Mammary epithelial cell (primary cell): Measurements from ENCODE around the gene C9orf50.

Source experiments
- EZH2 ChIP-seq: IDR thresholded peaks from 2 replicates; pipeline ENCODE4 v1.6.1; 2012; ENCODE audit warnings: low read length, inconsistent platforms, borderline replicate concordance
- TF ChIP-seq, protein P1 (sequence below), 2 donors: IDR thresholded peaks in 1 of 2; conservative IDR thresholded peaks in 1 of 2; 2 replicates each; pipeline ENCODE4 v1.5.1; 2011 to 2012; ENCODE audit warnings: inconsistent platforms in 2 of 2, low read length in 2 of 2, mild to moderate bottlenecking in 2 of 2, control low read depth in 1 of 2, low read depth in 1 of 2; ENCODE audit not compliant: insufficient read depth in 1 of 2; ENCODE audit errors: extremely low read depth in 1 of 2

DNA sequence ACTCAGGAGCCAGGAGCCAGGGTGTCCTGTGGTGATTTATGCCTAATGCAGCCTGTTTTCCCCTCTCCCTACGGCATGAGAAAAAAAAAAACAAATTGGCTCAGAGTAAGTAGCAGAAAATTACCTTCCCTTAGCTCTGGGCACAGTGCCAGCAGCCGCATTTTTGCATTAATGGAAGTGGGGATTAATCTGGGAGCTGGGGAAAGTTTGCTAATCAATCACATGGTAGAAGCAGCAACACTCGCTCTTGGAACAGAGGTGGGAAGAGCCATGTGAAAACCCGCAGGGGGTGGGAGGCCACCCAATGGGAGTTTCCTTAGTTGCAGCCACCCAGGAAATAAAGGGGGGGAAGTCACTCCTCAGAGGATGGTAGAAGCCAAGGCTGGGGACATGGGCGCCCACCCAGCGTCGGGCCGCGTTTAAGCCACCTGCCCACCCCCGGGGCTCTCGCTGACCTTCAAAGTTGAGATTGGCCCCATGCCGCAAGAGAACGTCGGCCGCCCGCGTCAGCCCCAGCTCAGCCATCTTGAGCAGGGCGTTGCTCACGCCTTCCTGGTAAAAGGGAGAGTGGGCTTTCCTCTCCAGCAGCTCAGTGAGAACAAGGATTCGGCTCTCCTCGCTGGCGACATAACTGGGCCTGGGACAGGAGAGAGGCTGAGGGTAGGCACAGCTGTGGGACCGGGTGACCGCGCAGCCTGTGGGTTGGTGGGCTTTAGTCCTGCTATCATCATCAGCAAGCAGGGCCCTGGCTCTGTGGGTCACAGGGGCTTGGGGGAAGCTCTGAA is 19.4 kb upstream of the C9orf50 start:
- TF ChIP-seq, protein P1, sequence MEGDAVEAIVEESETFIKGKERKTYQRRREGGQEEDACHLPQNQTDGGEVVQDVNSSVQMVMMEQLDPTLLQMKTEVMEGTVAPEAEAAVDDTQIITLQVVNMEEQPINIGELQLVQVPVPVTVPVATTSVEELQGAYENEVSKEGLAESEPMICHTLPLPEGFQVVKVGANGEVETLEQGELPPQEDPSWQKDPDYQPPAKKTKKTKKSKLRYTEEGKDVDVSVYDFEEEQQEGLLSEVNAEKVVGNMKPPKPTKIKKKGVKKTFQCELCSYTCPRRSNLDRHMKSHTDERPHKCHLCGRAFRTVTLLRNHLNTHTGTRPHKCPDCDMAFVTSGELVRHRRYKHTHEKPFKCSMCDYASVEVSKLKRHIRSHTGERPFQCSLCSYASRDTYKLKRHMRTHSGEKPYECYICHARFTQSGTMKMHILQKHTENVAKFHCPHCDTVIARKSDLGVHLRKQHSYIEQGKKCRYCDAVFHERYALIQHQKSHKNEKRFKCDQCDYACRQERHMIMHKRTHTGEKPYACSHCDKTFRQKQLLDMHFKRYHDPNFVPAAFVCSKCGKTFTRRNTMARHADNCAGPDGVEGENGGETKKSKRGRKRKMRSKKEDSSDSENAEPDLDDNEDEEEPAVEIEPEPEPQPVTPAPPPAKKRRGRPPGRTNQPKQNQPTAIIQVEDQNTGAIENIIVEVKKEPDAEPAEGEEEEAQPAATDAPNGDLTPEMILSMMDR (conservative IDR thresholded peaks at IDR 0.05 in 1 of 2, IDR thresholded peaks at IDR 0.05 in 1 of 2; ENCODE audit: extremely low read depth in 1 of 2, insufficient read depth in 1 of 2, low read depth in 1 of 2, low read length in 2 of 2) = no peak
- TF ChIP-seq EZH2 = no peak
